GM21526 (cell line): ENCODE data around the gene AP4B1.
"Not testable (repeated sequence)": the region's sequence is repeated elsewhere in the genome, so short reads cannot be mapped to it uniquely, and the experiment has no call there.

Experiments
- ATAC-seq: cut with Tn5 transposase; IDR thresholded peaks from one replicate; pipeline ENCODE4 v1.9.1; 2021; ENCODE audit warnings: moderate library complexity; ENCODE audit not compliant: unreplicated experiment, low FRiP score

The AP4B1 gene

GRCh38 chr1:113904674-113905434 is at the start of gene AP4B1, which contains the start of gene DCLRE1B:
Gene AP4B1 (minus strand): TSS chr1:113904799. CDS start chr1:113904717, 82 bp downstream.
Gene DCLRE1B (plus strand): TSS chr1:113905326. CDS start chr1:113905587, 261 bp downstream.
- peak; percentile 87 for ATAC-seq

DNA sequence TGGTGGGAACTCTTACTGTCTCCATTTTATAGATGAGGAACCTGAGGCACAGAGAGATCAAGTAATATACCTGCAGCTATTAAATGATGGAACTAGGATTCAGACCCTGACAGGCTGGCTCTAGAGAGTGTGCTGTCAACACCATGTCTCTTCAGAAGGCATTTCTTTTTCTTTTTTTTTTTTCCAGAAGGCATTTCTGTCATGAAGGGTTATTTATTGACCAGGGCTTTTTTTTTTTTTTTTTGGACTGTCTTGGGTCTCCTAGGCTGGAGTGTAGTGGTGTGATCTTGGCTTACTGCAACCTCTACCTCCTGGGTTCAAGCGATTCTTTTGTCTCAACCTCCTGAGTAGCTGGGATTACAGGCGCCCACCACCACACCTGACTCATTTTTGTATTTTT is 47.1 kb upstream of the AP4B1 start:
- no peak for ATAC-seq

DNA sequence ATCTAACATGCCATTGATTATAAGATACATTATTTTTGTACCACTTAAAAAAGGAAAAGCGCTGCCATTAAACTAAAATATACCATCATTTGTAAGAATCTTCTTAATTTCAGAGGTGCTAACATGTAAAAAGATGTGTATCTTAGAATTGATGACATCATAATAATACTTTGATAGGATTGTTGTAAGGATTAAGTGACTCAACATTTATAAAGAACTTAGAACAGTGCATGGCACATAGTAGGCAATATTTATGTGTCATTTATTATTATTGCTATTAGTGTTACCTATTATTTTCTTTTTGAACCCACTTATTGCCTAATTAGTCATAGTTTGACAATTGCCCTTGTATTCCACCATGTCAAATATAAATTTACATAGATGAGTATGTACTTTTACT is 46.3 kb upstream of the AP4B1 start:
- no peak for ATAC-seq

GRCh38 chr1:113949007-113949406 is 44.4 kb upstream of the AP4B1 start:
- no peak for ATAC-seq

DNA sequence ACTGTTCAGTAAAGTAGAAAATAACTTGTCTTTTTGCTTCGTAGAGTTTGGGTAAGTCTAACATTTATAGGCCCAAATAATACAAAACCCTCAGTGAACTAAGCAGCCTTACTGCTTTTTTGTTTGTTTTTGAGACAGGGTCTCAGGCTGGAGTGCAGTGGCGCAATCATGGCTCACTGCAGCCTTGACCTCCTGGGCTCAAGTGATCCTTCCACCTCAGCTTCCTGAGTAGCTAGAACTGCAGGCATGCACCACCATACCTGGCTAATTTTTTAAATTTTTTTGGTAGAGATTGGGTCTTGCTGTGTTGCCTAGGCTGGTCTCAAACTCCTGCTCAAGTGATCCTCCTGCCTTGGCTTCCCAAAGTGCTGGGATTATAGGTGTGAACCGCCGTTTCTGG is 43.6 kb upstream of the AP4B1 start:
- ATAC-seq = not testable (repeated sequence)

DNA sequence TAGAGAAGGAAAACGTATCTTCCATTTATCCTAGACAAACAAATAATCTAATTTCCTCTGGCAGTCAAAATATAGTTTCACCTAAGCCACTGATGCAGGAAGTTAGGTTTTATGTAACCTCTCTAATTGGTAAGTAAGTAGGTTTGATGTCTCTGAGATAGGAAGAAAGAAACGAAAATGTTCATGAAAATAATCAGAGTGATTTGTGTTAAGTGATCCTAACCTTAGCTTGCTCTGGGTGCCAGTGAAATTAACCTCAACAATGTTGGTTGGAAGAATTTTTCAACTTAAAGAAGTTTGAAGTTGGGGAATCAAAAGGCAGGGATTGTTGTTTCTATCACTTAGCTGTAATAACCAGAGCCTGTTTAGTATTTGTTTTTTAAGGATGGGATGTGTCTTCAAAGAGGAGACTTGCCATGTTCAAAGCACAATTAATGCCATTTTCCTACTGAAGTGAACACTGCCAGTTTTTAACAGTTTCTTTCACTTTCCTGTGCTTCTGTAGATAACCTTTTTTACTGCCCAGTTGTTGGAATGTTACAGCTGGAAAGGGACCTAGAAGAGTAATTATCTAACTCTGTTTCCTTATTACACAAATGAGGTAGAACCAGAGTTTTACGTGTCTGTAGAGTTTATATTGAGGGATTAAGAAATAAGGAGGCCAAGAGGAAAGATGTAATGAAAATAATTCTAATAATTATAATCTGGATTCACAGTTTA is 42.9 kb upstream of the AP4B1 start:
- no peak for ATAC-seq

- ATAC-seq = no peak
These were observed 42.2 kb upstream of the AP4B1 start for GRCh38 chr1:113946678-113947387.

DNA sequence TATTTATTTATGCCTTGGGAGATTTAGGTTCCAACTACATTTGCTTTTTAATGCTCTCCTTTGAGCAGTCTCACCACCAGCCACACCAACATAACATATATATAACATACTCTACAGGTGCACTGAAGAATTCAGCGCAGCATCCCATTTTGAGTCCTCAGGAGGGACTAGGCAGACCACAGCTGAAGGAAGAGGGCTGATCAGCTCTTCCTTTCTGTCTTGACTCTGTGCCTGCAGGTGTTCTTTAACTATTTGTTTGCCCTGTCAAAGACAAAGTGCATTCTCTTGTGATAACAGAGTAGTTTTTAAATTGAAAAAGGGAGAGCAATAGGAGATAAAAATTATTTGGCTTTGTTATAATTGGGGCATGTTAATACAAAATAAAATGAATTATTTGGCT is 41.5 kb upstream of the AP4B1 start:
- no peak for ATAC-seq

- ATAC-seq = no peak
These were observed 40.7 kb upstream of the AP4B1 start for GRCh38 chr1:113945329-113945728.

GRCh38 chr1:113943028-113943811 is 38.6 kb upstream of the AP4B1 start:
- ATAC-seq = no peak

GRCh38 chr1:113942527-113942926 is 37.9 kb upstream of the AP4B1 start:
- ATAC-seq = no peak

GRCh38 chr1:113941245-113941559 is 36.6 kb upstream of the AP4B1 start:
- no peak for ATAC-seq

DNA sequence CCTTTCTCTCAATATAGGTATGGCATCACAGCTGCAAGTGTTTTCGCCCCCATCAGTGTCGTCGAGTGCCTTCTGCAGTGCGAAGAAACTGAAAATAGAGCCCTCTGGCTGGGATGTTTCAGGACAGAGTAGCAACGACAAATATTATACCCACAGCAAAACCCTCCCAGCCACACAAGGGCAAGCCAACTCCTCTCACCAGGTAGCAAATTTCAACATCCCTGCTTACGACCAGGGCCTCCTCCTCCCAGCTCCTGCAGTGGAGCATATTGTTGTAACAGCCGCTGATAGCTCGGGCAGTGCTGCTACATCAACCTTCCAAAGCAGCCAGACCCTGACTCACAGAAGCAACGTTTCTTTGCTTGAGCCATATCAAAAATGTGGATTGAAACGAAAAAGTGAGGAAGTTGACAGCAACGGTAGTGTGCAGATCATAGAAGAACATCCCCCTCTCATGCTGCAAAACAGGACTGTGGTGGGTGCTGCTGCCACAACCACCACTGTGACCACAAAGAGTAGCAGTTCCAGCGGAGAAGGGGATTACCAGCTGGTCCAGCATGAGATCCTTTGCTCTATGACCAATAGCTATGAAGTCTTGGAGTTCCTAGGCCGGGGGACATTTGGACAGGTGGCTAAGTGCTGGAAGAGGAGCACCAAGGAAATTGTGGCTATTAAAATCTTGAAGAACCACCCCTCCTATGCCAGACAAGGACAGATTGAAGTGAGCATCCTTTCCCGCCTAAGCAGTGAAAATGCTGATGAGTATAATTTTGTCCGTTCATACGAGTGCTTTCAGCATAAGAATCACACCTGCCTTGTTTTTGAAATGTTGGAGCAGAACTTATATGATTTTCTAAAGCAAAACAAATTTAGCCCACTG is 36.0 kb upstream of the AP4B1 start:
- no peak for ATAC-seq

DNA sequence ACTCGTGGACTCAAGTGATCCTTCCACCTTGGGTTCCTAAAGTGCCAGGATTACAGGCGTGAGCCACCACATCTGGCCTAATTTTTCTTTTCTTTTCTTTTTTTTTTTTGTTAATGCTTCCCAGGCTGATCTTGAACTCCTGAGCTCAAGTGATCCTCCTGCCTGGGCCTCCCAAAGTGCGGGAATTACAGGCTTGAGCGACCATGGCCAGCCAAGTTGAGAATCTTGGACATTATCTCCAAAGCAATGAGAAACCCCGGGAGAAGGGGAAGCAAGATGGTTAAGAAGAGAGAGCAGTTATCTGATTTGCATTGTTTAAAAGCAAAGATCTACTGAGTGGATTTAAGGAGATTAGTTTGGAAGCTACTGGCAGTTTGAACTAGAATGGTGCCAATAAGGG is 33.6 kb upstream of the AP4B1 start:
- no peak for ATAC-seq

DNA sequence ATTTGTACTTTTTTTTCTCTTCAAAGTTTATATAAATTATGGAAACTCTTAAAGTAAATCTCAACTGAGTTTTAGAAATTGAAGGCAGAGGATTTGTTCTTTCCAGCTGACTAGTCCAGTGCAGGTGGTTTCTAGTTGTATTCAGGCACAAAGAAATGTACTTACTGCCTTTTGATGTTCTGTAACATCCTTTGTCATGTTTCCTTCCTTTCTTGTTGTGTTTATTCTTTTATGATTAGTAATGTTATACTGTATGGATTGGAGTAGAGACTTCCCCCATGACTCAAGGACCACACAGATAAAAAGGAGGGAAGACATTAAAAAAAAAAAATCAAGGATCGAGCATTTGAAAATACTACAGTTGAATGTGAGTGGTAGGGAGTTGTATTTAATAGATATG is 32.5 kb upstream of the AP4B1 start:
- no peak for ATAC-seq

DNA sequence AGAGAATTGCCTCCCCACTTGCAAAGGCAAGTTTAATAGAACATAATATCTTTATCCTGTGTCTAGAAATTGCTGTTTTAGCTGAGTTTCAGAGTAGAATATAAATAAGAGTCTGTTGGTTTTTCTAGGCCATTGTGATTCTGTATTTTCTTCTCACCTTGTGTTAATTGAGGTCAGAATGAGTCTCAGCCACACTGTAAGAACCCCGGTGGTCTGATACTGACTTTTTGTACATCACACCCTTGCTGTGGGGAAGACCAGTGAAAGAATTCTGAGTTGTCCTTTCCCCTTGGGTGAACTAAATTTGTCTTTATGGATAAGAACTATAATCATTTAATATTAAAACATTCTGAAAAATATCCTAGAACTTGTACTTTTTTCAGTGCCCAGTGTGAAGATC is 31.4 kb upstream of the AP4B1 start:
- ATAC-seq = no peak

DNA sequence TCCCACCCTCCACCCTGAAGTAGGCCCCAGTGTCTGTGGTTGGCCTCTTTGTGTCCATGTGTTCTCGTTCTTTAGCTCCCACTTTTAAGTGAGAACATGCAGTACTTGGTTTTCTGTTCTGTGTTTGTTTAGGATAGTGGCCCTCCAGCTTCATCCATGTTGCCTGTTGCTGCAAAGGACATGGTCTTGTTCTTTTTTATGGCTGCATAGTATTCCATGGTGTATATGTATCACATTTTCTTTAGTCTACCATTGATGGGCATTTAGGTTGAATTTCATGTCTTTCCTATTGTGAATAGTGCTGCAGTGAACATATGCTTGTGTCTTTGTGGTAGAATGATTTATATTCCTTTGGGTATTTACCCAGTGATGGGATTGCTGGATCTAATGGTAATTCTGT is 30.6 kb upstream of the AP4B1 start:
- ATAC-seq = no peak

GRCh38 chr1:113934511-113935055 is 30.0 kb upstream of the AP4B1 start:
- ATAC-seq = no peak

DNA sequence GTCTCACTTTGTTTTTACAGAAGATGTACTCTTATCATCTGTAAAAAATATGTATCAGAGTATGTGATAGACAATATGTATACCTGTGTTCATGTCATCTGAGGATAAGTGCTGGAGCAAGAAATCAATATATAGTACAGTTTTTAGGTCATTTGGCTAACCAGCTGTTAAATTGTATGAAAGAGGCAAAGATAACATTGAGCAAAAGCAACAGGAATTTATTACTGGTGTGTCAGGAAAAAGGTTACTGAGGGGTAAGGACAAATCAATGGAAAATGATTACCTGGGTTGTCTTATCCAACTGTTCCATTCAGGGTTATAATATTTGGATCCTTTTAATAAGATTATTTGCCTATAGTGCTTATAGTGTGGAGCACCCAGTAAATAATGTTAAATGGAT is 29.4 kb upstream of the AP4B1 start:
- ATAC-seq = no peak

GRCh38 chr1:113931451-113931851 is 26.9 kb upstream of the AP4B1 start:
- ATAC-seq = no peak
